Right ventricle myocardium inferior (tissue), 1 donor: ENCODE data around the gene METTL25B. TPM values are rescaled to one million over a fixed set of nuclear protein-coding genes. Genes with fewer than 3 reads are reported as not detected.

Experiments
- ATAC-seq: fragments of 200-7000 bp; cut with Tn5 transposase; one replicate; pipeline ENCODE4 v1.9.1; 2020; ENCODE audit warnings: mild to moderate bottlenecking, moderate library complexity
- DNase-seq: peaks from one replicate; pipeline ENCODE4 v3.0.0; 2021; ENCODE audit errors: missing footprints
- intact Hi-C: fragments of 100-400 bp; cut with DNase I; formaldehyde crosslinking; loops from one replicate; pipeline ENCODE4 v1.11.0; 2022
- total RNA-seq: library from RNA; stranded (reverse); fragmentation: NEBNext Ultra II Directional; extraction: Animal tissue kit (Norgen Biotek cat#: 25700); gene quantifications from one replicate; pipeline ENCODE4 v1.2.1, GENCODE V29; 2021
- donor health status: DM: no; HTN: yes; CAD: no; lungs with severe emphysema.

METTL25B gene
- total RNA-seq, 1 donor from 2014 or later, result 16.6 TPM

GRCh38 chr1:156744344-156744743 lies 16.1 kb downstream of the METTL25B start:
- DNase-seq (no peak), ATAC-seq (no peak)
- intact Hi-C loops, result no loop called here

GRCh38 chr1:156744786-156745419 lies 16.6 kb downstream of the METTL25B start:
- intact Hi-C loops, result no loop called here
- ATAC-seq (no peak), DNase-seq (no peak)

- ATAC-seq (no peak), DNase-seq (no peak)
- intact Hi-C loops, result no loop called here
Observed at GRCh38 chr1:156745881-156746280, 17.6 kb downstream of the METTL25B start.

GRCh38 chr1:156746406-156746727 lies 18.1 kb downstream of the METTL25B start:
- ATAC-seq (no peak), DNase-seq (no peak)
- intact Hi-C loops, result no loop called here

- intact Hi-C loops, result no loop called here
- peak; percentile 64 for ATAC-seq
- peak; percentile 95 for DNase-seq
Observed at GRCh38 chr1:156746728-156747631, 18.7 kb downstream of the METTL25B start.

GRCh38 chr1:156747742-156748669 lies 19.7 kb downstream of the METTL25B start:
- intact Hi-C loops, result no loop called here
- DNase-seq (no peak), ATAC-seq (no peak)

GRCh38 chr1:156748670-156749418 lies 20.6 kb downstream of the METTL25B start:
- intact Hi-C loops, result no loop called here
- ATAC-seq (peak; percentile 5), DNase-seq (peak; percentile 77)

- DNase-seq, result no peak
- intact Hi-C loops, result loop anchor here (2.0 kb wide), 1 partner anchor 17 kb away; the partner anchor contains the start of gene PRCC
- ATAC-seq, result no peak
Observed at GRCh38 chr1:156749419-156750118, 21.3 kb downstream of the METTL25B start.

- DNase-seq (no peak), ATAC-seq (no peak)
- intact Hi-C loops, result loop anchor here (2.0 kb wide), 1 partner anchor 17 kb away; the partner anchor contains the start of gene PRCC
Observed at GRCh38 chr1:156750191-156750672, 22.0 kb downstream of the METTL25B start.

- intact Hi-C loops, result loop anchor here (2.0 kb wide), 1 partner anchor 16 kb away; the partner anchor contains the start of gene PRCC
- DNase-seq, result peak; percentile 74
Observed at GRCh38 chr1:156750711-156751450, 22.6 kb downstream of the METTL25B start.

GRCh38 chr1:156751451-156751756 lies 23.1 kb downstream of the METTL25B start, which contains the start of gene HDGF:
Gene HDGF (minus strand): TSS chr1:156751675. CDS start chr1:156751429, 246 bp downstream.
- DNase-seq, result no peak
- intact Hi-C loops, result loop anchor here (2.0 kb wide), 1 partner anchor 15 kb away; the partner anchor contains the start of gene PRCC
- ATAC-seq, result no peak

More at GRCh38 chr1:156750711-156751450, 22.6 kb downstream of the METTL25B start:
- ATAC-seq, result no peak

- ATAC-seq (peak; percentile 84), DNase-seq (peak; percentile 99)
- intact Hi-C loops, result loop anchor here (2.0 kb wide), 1 partner anchor 15 kb away; the partner anchor contains the start of gene PRCC
Observed at GRCh38 chr1:156751757-156752481, 23.6 kb downstream of the METTL25B start.

GRCh38 chr1:156752843-156753482 lies 24.7 kb downstream of the METTL25B start:
- ATAC-seq (no peak), DNase-seq (no peak)
- intact Hi-C loops, result no loop called here

- ATAC-seq (no peak), DNase-seq (no peak)
- intact Hi-C loops, result no loop called here
Observed at GRCh38 chr1:156754219-156754618, 25.9 kb downstream of the METTL25B start.

GRCh38 chr1:156755527-156755950 lies 27.3 kb downstream of the METTL25B start:
- DNase-seq, result no peak
- intact Hi-C loops, result no loop called here
- ATAC-seq, result no peak

- DNase-seq (no peak), ATAC-seq (no peak)
- intact Hi-C loops, result no loop called here
Observed at GRCh38 chr1:156756355-156756754, 28.1 kb downstream of the METTL25B start.
